ENCODE measurements around the gene ADM.

Gene ADM

GRCh38 chr11:10310301-10310841 is 5.5 kb downstream of the ADM start:
- no peak for DNase-seq (ENCODE audit: low spot score)

- DNase-seq (ENCODE audit: low spot score): no peak
Observed at GRCh38 chr11:10311802-10312201, 6.9 kb downstream of the ADM start.

GRCh38 chr11:10314199-10315072 is 9.6 kb downstream of the ADM start:
- no peak for DNase-seq (ENCODE audit: low spot score)

GRCh38 chr11:10315083-10315482 is 10.2 kb downstream of the ADM start:
- no peak for DNase-seq (ENCODE audit: low spot score)

GRCh38 chr11:10317151-10317755 is 12.4 kb downstream of the ADM start:
- no peak for DNase-seq (ENCODE audit: low spot score)

GRCh38 chr11:10317776-10318526 is 13.1 kb downstream of the ADM start:
- no peak for DNase-seq (ENCODE audit: low spot score)

- DNase-seq (ENCODE audit: low spot score): no peak
Observed at GRCh38 chr11:10318527-10318802, 13.6 kb downstream of the ADM start.

GRCh38 chr11:10319702-10320558 is 15.1 kb downstream of the ADM start:
- no peak for DNase-seq (ENCODE audit: low spot score)

GRCh38 chr11:10320736-10321465 is 16.0 kb downstream of the ADM start:
- DNase-seq (ENCODE audit: low spot score): no peak

GRCh38 chr11:10322401-10322800 is 17.5 kb downstream of the ADM start:
- DNase-seq (ENCODE audit: low spot score): no peak

GRCh38 chr11:10322830-10323792 is 18.2 kb downstream of the ADM start:
- no peak for DNase-seq (ENCODE audit: low spot score)

GRCh38 chr11:10323793-10324170 is 18.9 kb downstream of the ADM start:
- DNase-seq (ENCODE audit: low spot score): no peak

GRCh38 chr11:10324474-10324873 is 19.6 kb downstream of the ADM start:
- DNase-seq (ENCODE audit: low spot score): no peak

- DNase-seq (ENCODE audit: low spot score): no peak
Observed at GRCh38 chr11:10325277-10326011, 20.6 kb downstream of the ADM start.

GRCh38 chr11:10326012-10326964 is 21.4 kb downstream of the ADM start:
- no peak for DNase-seq (ENCODE audit: low spot score)

GRCh38 chr11:10327254-10327653 is 22.4 kb downstream of the ADM start:
- no peak for DNase-seq (ENCODE audit: low spot score)

- no peak for DNase-seq (ENCODE audit: low spot score)
Observed at GRCh38 chr11:10328314-10329098, 23.6 kb downstream of the ADM start.

Measured in iPS-NIHi11 (cell line).